AG10803 (cell line): ENCODE measurements around the gene N4BP2L1.
"Not testable (repeated sequence)": the region's sequence is repeated elsewhere in the genome, so short reads cannot be mapped to it uniquely, and the experiment has no call there.

Experiments used
- DNase-seq: peaks from one replicate; pipeline ENCODE4 v3.0.0; 2010; ENCODE audit warnings: low read depth
- H3K4me3 ChIP-seq: 2 replicates; pipeline ENCODE4 v1.5.1; 2011; ENCODE audit warnings: mild to moderate bottlenecking, low read length, control low read depth
- TF ChIP-seq, protein P1 (sequence below): conservative IDR thresholded peaks from 2 replicates; pipeline ENCODE4 v1.5.1; 2011; ENCODE audit warnings: mild to moderate bottlenecking, low read length, control low read depth, inconsistent platforms

Gene N4BP2L1

DNA sequence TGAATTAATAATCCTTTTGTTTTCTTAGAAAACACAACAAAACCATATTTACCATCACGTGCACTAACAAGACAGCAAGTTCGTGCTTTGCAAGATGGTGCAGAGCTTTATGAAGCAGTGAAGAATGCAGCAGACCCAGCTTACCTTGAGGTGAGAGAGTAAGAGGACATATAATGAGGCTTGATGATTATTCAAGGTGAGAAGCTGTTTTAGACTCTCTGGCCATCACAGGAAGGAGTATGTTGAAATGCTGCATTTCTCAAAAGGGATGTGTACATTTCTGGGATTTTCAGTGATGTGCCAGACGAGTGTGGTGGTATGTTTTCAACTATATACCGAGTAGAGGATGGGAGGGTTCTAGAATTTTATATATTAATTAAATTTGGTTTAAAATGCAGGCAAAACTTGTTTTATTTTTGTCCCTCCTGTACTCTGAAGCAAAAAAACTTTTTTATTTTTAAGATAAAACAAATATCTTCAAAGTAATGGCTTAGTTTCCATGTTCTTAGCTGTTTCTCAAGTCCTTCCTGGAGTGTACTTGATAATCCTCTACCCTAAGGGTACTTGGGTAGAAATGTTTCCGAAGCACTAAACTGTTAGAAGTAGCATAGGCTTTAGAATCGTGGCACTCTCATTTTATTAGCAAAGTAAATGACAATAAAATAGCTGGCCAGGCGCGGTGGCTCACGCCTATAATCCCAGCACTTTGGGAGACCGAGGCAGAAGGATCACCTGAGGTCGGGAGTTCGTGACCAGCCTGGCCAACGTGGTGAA is 51.1 kb downstream of the N4BP2L1 start:
- H3K4me3 ChIP-seq: no peak overlapping the region
- TF ChIP-seq, protein P1, sequence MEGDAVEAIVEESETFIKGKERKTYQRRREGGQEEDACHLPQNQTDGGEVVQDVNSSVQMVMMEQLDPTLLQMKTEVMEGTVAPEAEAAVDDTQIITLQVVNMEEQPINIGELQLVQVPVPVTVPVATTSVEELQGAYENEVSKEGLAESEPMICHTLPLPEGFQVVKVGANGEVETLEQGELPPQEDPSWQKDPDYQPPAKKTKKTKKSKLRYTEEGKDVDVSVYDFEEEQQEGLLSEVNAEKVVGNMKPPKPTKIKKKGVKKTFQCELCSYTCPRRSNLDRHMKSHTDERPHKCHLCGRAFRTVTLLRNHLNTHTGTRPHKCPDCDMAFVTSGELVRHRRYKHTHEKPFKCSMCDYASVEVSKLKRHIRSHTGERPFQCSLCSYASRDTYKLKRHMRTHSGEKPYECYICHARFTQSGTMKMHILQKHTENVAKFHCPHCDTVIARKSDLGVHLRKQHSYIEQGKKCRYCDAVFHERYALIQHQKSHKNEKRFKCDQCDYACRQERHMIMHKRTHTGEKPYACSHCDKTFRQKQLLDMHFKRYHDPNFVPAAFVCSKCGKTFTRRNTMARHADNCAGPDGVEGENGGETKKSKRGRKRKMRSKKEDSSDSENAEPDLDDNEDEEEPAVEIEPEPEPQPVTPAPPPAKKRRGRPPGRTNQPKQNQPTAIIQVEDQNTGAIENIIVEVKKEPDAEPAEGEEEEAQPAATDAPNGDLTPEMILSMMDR: no peak
- DNase-seq: no peak

DNA sequence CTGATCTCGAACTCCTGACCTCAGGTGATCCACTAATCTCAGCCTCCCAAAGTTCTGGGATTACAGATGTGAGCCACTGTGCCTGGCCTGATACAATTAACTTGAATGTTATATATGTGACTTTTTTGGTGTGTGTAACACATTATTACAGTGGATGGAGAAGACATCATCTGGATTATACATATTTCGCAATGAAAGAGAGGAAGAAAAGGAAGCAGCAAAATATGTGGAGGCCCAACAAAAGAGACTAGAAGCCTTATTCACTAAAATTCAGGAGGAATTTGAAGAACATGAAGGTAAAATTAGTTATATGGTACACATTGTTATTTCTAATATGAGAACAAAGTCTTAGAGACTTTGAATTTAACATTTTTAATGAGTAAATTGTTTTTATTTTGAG is 57.1 kb downstream of the N4BP2L1 start:
- TF ChIP-seq, protein P1: no peak
- no peak overlapping the region for H3K4me3 ChIP-seq
- DNase-seq: no peak

DNA sequence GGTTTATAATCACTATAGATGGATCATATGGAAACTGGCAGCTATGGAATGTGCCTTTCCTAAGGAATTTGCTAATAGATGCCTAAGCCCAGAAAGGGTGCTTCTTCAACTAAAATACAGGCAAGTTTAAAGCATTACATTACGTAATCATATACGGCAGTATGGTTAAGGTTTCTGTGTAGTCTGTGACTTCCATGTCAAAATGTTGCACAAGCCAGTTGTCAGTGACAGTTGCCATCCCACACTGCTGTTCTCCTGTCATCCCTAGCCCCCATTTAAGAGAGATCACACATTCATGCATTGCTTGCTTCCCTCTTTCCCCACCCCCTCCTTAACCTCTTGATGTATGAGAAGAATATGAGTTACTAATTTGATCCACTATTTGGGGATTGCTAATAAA is 65.4 kb downstream of the N4BP2L1 start:
- TF ChIP-seq, protein P1: no peak
- no peak for DNase-seq

DNA sequence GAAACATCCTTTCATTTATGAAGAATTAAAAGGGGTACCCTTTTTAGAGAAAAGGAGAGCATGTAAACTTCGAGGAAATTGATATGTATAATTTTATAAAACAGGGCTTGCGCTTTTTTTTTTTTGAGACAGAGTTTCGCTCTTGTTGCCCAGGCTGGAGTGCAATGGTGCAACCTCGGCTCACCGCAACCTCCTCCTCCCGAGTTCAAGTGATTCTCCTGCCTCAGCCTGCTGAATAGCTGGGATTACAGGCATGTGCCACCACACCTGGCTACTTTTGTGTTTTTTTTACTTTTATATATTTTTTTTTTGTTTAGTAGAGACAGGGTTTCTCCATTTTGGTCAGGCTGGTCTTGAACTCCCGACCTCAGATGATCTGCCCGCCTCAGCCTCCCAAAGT is 72.0 kb downstream of the N4BP2L1 start:
- not testable (repeated sequence) for DNase-seq, H3K4me3 ChIP-seq

More for the DNA sequence above, 65.4 kb downstream of the N4BP2L1 start:
- H3K4me3 ChIP-seq: no peak overlapping the region

DNA sequence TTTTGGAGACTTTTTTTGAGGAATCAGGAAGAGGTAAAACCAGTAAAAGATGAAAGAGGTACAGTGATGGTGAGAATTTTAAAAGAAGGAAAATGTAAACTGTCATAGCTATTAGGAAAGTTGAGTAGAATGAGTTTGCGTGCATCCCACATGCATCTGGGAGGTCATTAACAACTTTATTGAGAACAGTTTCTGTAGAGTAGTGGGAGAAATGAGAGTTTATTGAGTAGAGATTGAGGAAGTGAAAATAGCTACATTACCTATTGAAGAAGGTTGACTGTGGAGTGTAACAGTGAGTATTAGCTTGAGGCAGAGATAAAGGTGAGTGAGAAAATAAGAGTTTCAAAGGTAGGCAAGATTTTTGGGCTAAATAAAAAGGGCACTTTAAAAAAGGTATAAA is 73.9 kb downstream of the N4BP2L1 start:
- DNase-seq: no peak
- TF ChIP-seq, protein P1: no peak
- no peak overlapping the region for H3K4me3 ChIP-seq

DNA sequence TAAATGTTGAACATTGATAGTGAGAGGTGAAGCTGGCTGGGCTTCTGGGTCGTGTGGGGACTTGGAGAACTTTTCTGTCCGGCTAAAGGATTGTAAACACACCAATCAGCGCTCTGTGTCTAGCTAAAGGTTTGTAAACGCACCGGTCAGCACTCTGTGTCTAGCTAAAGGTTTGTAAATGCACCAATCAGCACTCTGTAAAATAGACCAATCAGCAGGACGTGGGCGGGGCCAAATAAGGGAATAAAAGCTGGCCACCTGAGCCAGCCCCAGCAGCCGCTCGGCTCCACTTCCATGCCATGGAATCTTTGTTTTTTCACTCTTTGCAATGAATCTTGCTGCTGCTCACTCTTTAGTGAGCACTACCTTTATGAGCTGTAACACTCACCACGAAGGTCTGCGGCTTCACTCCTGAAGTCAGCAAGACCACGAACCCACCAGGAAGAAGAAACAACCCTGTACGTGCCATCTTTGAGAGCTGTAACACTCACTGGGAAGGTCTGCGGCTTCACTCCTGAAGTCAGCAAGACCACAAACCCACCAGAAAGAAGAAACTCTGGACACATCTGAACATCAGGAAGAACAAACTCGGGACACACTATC is 77.0 kb downstream of the N4BP2L1 start:
- DNase-seq, H3K4me3 ChIP-seq: not testable (repeated sequence)
